CD8-positive, alpha-beta memory T cell (primary cell): ENCODE data around the gene HMGCLL1. TPM values are rescaled to one million over a fixed set of nuclear protein-coding genes. Genes with fewer than 3 reads are reported as not detected.

Experiments
- CTCF ChIA-PET: fragments of 350-600 bp; sonication (Branson Sonifier 250); formaldehyde crosslinking; loops from one replicate; lab custom pipeline; 2021; ENCODE audit warnings: antibody characterized with exemption; lab: Charles Lee
- POLR2A ChIA-PET: fragments of 350-600 bp; sonication (Branson Sonifier 250); formaldehyde crosslinking; loops from one replicate; lab custom pipeline; 2021; ENCODE audit warnings: antibody characterized with exemption; lab: Charles Lee
- DNase-seq, 5 donors: peaks; one replicate each; pipeline versions ENCODE4 v3.0.0 to v3.0.0-alpha.2; 2020 to 2022; ENCODE audit warnings: mixed read lengths in 1 of 5
- H3K27ac ChIP-seq: one replicate; pipeline ENCODE4 v1.7.0; 2013; ENCODE audit warnings: low read depth, mild to moderate bottlenecking, low read length, moderate library complexity
- H3K27me3 ChIP-seq: 2 replicates; pipeline ENCODE4 v1.7.0; 2013; ENCODE audit warnings: low read length, mild to moderate bottlenecking; ENCODE audit not compliant: insufficient read depth, poor library complexity, severe bottlenecking
- H3K36me3 ChIP-seq: 2 replicates; pipeline ENCODE4 v1.7.0; 2013; ENCODE audit warnings: mild to moderate bottlenecking, low read length, moderate library complexity; ENCODE audit not compliant: insufficient read depth
- H3K4me1 ChIP-seq: 2 replicates; pipeline ENCODE4 v1.7.0; 2013; ENCODE audit warnings: mild to moderate bottlenecking, low read length, moderate library complexity; ENCODE audit not compliant: insufficient read depth
- H3K4me3 ChIP-seq: 2 replicates; pipeline ENCODE4 v1.7.0; 2013; ENCODE audit warnings: mild to moderate bottlenecking, low read length
- H3K9me3 ChIP-seq: 2 replicates; pipeline ENCODE4 v1.7.0; 2013; ENCODE audit warnings: mild to moderate bottlenecking, low read length
- H3K27ac Mint-ChIP-seq, 8 donors: one replicate each; pipeline ENCODE4 v1.8.0; 2020 to 2021; ENCODE audit warnings: mixed read lengths in 8 of 8, mild to moderate bottlenecking in 6 of 8, inconsistent platforms in 3 of 8, moderate library complexity in 3 of 8
- H3K27me3 Mint-ChIP-seq, 2 donors: one replicate each; pipeline ENCODE4 v1.8.0; 2020 to 2021; ENCODE audit warnings: mixed read lengths in 2 of 2, mild to moderate bottlenecking in 1 of 2, moderate library complexity in 1 of 2
- H3K36me3 Mint-ChIP-seq, 3 donors: one replicate each; pipeline ENCODE4 v1.8.0; 2020 to 2021; ENCODE audit warnings: mixed read lengths in 3 of 3, inconsistent platforms in 1 of 3, mild to moderate bottlenecking in 1 of 3
- H3K4me1 Mint-ChIP-seq, 3 donors: one replicate each; pipeline ENCODE4 v1.8.0; 2020 to 2021; ENCODE audit warnings: mixed read lengths in 3 of 3, inconsistent platforms in 1 of 3, mild to moderate bottlenecking in 1 of 3
- H3K4me3 Mint-ChIP-seq, 7 donors: one replicate each; pipeline ENCODE4 v1.8.0; 2020 to 2021; ENCODE audit warnings: mixed read lengths in 7 of 7, mild to moderate bottlenecking in 6 of 7, moderate library complexity in 4 of 7, inconsistent platforms in 2 of 7
- H3K9me3 Mint-ChIP-seq, 5 donors: one replicate each; pipeline ENCODE4 v1.8.0; 2020 to 2022; ENCODE audit warnings: mixed read lengths in 5 of 5, mild to moderate bottlenecking in 3 of 5, moderate library complexity in 2 of 5, inconsistent platforms in 1 of 5
- polyA plus RNA-seq: library from polyadenylated mRNA; unstranded; fragments of 300-500 nt; fragmentation: Illumina TruSeq; gene quantifications from one replicate; pipeline ENCODE4 v1.2.3, GENCODE V29; 2021
- total RNA-seq, 2 experiments: library from RNA; stranded (reverse); gene quantifications; one replicate each; pipeline ENCODE4 v1.2.3, GENCODE V29; 2021

HMGCLL1 gene
- total and polyA plus RNA-seq, 3 experiments from 2014 or later, result not detected

DNA sequence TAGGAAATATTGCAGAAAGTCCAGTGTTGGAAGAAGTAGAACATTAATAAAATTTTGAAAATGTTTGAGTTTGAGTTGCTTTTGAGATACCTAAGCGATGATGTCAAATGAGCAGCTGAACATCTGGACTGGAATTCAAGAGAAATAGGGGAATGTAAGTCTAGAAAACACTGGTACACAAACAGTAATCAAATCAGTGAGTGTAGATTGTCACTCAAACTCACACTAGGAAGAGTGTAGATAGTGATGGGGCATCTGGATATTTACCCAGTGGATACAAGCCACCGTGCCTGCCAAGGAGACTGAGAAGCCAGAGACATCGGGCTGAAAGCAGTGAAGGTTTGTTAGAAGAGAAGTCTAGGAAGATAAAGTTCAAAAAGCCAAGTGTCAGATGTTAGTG, 2.2 kb downstream of the HMGCLL1 start:
- H3K9me3 Mint-ChIP-seq, result peaks cover 10 to 47% (median 18%) of the 10 kb centered on the region in 5 donors
- no peaks in the 10 kb centered on the region for H3K27me3 ChIP-seq
- H3K4me1 ChIP-seq, result no peaks in the 10 kb centered on the region
- no peak overlapping the region for H3K4me3 ChIP-seq
- no peak overlapping the region for H3K4me3 Mint-ChIP-seq
- H3K9me3 ChIP-seq, result no peaks in the 10 kb centered on the region
- CTCF ChIA-PET, result no interaction called here
- no peak for DNase-seq
- H3K27ac Mint-ChIP-seq, result no peak overlapping the region
- no peaks in the 10 kb centered on the region for H3K4me1 Mint-ChIP-seq
- no peak overlapping the region for H3K27ac ChIP-seq
- POLR2A ChIA-PET, result no interaction called here
- H3K36me3 Mint-ChIP-seq, result no peaks in the 10 kb centered on the region
- H3K27me3 Mint-ChIP-seq, result no peaks in the 10 kb centered on the region
- H3K36me3 ChIP-seq, result no peaks in the 10 kb centered on the region

DNA sequence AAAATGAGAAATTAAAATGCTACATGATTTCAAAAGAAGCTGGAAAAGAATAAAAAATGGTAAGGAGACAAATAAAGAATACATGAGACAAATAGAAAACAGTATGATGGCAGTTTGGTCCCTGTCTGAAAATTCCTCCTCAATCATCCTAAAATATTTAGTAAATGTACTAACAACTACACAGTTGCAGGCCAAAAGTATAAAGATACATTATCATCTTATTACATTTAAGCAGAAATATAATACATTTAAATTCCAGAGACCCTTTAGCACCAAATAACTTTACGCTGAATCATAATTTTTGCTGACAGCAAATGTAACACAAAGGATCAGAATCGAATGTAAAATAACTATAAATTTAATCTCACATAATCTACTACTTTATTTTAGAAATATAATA, 4.4 kb downstream of the HMGCLL1 start:
- no peak overlapping the region for H3K27ac ChIP-seq
- no peaks in the 10 kb centered on the region for H3K36me3 ChIP-seq
- no peaks in the 10 kb centered on the region for H3K4me1 ChIP-seq
- Mint-ChIP-seq H3K4me3 (no peak overlapping the region), H3K27ac (no peak overlapping the region), H3K4me1 (no peaks in the 10 kb centered on the region), H3K27me3 (no peaks in the 10 kb centered on the region), H3K9me3 (peaks cover 9 to 43% (median 17%) of the 10 kb centered on the region in 5 donors), H3K36me3 (no peaks in the 10 kb centered on the region)
- no peak overlapping the region for H3K4me3 ChIP-seq
- POLR2A ChIA-PET, result no interaction called here
- H3K27me3 ChIP-seq, result no peaks in the 10 kb centered on the region
- CTCF ChIA-PET, result no interaction called here
- no peak for DNase-seq
- no peaks in the 10 kb centered on the region for H3K9me3 ChIP-seq

DNA sequence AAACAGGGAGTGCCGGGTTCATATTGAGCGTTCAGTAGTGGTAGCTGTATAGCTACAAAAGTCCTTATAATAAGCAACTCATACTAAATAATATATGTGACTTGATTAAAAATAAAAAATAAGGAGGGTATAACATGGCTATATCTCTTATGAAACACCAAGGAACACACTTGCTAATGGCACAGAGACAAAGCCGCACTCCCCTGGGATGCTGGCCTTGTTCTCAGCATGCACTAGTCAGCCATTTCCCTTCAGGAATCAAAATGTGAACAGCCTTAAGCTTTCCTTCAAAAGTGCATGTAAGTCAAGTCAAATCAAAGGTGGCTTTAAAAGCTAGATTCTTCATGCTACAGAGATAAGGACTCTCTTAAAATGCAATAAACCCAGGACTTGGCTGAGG, 9.4 kb downstream of the HMGCLL1 start:
- Histone ChIP-seq H3K27me3 (no peaks in the 10 kb centered on the region), H3K4me1 (no peaks in the 10 kb centered on the region), H3K36me3 (no peaks in the 10 kb centered on the region), H3K9me3 (no peaks in the 10 kb centered on the region), H3K4me3 (no peak overlapping the region), H3K27ac (no peak overlapping the region)
- ChIA-PET POLR2A (no interaction called here), CTCF (interaction anchor here (1.5 kb wide), 1 partner anchor 11 kb away, joined by 3 read pairs; no protein-coding TSS in a partner anchor)
- no peaks in the 10 kb centered on the region for H3K36me3 Mint-ChIP-seq
- no peak for DNase-seq
- no peaks in the 10 kb centered on the region for H3K27me3 Mint-ChIP-seq
- H3K4me1 Mint-ChIP-seq, result no peaks in the 10 kb centered on the region
- no peak overlapping the region for H3K27ac Mint-ChIP-seq
- peaks cover 9 to 30% (median 12%) of the 10 kb centered on the region in 5 donors for H3K9me3 Mint-ChIP-seq
- no peak overlapping the region for H3K4me3 Mint-ChIP-seq

DNA sequence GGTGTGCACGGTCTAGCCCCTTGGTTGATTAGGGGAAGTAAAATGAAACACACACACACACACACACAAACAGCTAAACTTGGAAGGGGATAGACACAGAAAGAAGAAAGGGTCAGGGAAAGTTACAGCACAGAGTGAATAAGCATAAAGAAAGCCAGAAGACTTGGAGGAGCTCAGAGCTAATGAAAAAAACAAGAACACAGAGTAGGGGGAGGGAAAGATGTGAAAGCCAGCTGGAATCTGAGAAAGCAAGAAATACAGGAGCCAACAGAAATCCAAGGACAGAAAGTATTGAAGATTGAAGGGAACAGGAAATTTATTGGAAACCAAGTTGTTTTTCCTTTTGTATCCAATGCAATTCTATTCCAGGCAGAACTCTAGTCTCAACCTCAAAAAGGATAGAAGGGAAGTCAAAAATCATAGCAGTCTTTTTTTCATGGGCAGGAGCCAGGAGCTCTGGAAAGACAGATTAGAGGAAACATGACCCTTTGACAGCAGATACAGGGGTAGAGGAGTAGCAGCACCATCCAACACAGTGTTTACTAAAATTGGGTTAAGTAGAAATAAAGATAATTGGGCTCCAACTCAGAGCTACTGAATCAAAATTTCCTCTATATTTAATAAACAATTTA, 10.1 kb downstream of the HMGCLL1 start:
- CTCF ChIA-PET, result interaction anchor here (1.5 kb wide), 1 partner anchor 11 kb away, joined by 3 read pairs; no protein-coding TSS in a partner anchor
- Mint-ChIP-seq H3K27me3 (no peaks in the 10 kb centered on the region), H3K27ac (no peak overlapping the region), H3K4me3 (no peak overlapping the region), H3K9me3 (peaks cover 7 to 23% (median 12%) of the 10 kb centered on the region in 5 donors), H3K36me3 (no peaks in the 10 kb centered on the region), H3K4me1 (no peaks in the 10 kb centered on the region)
- no peaks in the 10 kb centered on the region for H3K36me3 ChIP-seq
- H3K4me1 ChIP-seq, result no peaks in the 10 kb centered on the region
- no peak overlapping the region for H3K4me3 ChIP-seq
- POLR2A ChIA-PET, result no interaction called here
- H3K27me3 ChIP-seq, result no peaks in the 10 kb centered on the region
- H3K27ac ChIP-seq, result no peak overlapping the region
- H3K9me3 ChIP-seq, result no peaks in the 10 kb centered on the region
- no peak for DNase-seq

DNA sequence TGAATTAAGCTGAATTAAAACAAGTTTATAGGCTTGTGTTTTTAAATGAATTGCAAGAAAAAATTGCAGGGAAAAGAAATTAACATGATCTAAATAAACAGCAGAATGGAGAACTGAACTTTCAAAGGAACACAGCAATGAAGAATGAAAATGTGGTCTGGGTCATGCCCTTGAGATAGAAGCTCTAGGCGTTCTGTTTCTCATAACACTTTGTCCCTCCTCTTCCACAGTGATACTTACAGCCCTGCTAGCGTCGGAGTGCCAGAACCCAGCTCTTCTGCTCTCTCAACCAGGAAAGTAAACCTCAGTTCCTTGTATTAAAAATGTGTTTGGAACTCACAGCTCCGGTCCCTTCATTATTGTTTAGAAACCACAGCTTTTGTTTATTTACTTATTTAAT, 11.4 kb downstream of the HMGCLL1 start:
- peaks cover 4 to 16% (median 5%) of the 10 kb centered on the region in 5 donors for H3K9me3 Mint-ChIP-seq
- H3K36me3 ChIP-seq, result no peaks in the 10 kb centered on the region
- H3K4me1 Mint-ChIP-seq, result no peaks in the 10 kb centered on the region
- H3K36me3 Mint-ChIP-seq, result no peaks in the 10 kb centered on the region
- ChIA-PET CTCF (no interaction called here), POLR2A (no interaction called here)
- no peaks in the 10 kb centered on the region for H3K9me3 ChIP-seq
- H3K27ac Mint-ChIP-seq, result no peak overlapping the region
- no peak overlapping the region for H3K4me3 Mint-ChIP-seq
- H3K4me1 ChIP-seq, result no peaks in the 10 kb centered on the region
- no peaks in the 10 kb centered on the region for H3K27me3 ChIP-seq
- no peak overlapping the region for H3K4me3 ChIP-seq
- no peaks in the 10 kb centered on the region for H3K27me3 Mint-ChIP-seq
- H3K27ac ChIP-seq, result no peak overlapping the region
- DNase-seq, result no peak

DNA sequence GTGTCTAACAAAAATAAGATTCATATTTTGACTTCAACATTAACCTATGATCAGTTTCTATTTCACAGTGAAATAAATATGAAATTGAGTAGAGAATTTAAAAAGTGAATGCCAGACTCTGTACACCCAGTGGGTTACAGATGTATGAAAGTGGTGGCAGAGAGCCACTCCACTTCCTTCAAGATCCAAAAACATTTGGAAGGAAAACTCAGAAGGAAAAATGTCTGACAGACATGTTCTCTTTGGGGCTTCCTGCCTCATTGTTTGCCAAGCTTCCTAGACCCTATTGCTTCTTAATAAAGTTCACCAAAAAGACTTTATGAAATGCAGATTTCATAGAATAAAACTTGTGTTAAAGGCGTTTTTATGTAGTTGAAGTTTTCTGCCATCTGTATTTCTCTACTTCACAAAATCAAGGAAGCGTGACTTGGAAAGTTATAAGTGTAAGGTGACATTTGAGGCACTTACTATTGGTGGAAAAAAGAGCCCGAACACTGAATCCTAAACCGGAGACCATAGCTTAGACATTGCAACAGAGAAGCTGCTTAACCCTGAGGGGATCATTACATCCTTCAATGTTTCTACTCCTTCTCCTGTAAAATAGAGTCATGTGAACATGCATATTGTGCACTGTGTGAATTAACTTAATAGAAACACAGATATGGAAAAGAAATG, 12.8 kb downstream of the HMGCLL1 start:
- ChIA-PET POLR2A (no interaction called here), CTCF (no interaction called here)
- Mint-ChIP-seq H3K4me1 (no peaks in the 10 kb centered on the region), H3K27me3 (no peaks in the 10 kb centered on the region), H3K9me3 (peaks cover 4 to 19% (median 5%) of the 10 kb centered on the region in 5 donors), H3K27ac (no peak overlapping the region), H3K4me3 (no peak overlapping the region), H3K36me3 (no peaks in the 10 kb centered on the region)
- no peaks in the 10 kb centered on the region for H3K4me1 ChIP-seq
- H3K4me3 ChIP-seq, result no peak overlapping the region
- no peaks in the 10 kb centered on the region for H3K9me3 ChIP-seq
- no peak for DNase-seq
- H3K27me3 ChIP-seq, result no peaks in the 10 kb centered on the region
- no peaks in the 10 kb centered on the region for H3K36me3 ChIP-seq
- no peak overlapping the region for H3K27ac ChIP-seq

DNA sequence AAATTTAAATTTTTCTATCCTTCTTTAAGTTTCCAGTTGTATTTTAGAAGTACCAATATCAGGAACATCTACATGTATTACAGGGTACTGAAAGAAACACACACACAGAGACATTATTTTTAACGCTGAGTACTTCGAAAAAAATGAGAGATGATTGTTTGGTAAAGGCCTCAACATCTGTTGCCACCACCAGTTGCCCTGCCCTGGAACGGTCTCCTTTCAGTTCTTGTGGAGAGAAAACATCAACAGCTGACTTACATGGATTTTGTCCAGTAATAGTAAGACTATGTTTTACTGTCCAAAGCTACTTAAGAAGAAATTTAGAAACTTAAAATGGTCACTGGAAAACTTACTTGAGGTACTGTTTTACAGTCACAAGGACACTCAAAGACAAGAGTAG, 16.7 kb downstream of the HMGCLL1 start:
- ChIA-PET CTCF (no interaction called here), POLR2A (no interaction called here)
- DNase-seq, result no peak
- H3K9me3 ChIP-seq, result no peaks in the 10 kb centered on the region
- Mint-ChIP-seq H3K27ac (no peak overlapping the region), H3K4me1 (no peaks in the 10 kb centered on the region), H3K9me3 (peaks cover 2 to 24% (median 6%) of the 10 kb centered on the region in 5 donors), H3K36me3 (no peaks in the 10 kb centered on the region), H3K4me3 (no peak overlapping the region), H3K27me3 (no peaks in the 10 kb centered on the region)
- H3K4me3 ChIP-seq, result no peak overlapping the region
- H3K4me1 ChIP-seq, result no peaks in the 10 kb centered on the region
- no peaks in the 10 kb centered on the region for H3K36me3 ChIP-seq
- H3K27ac ChIP-seq, result no peak overlapping the region
- no peaks in the 10 kb centered on the region for H3K27me3 ChIP-seq

DNA sequence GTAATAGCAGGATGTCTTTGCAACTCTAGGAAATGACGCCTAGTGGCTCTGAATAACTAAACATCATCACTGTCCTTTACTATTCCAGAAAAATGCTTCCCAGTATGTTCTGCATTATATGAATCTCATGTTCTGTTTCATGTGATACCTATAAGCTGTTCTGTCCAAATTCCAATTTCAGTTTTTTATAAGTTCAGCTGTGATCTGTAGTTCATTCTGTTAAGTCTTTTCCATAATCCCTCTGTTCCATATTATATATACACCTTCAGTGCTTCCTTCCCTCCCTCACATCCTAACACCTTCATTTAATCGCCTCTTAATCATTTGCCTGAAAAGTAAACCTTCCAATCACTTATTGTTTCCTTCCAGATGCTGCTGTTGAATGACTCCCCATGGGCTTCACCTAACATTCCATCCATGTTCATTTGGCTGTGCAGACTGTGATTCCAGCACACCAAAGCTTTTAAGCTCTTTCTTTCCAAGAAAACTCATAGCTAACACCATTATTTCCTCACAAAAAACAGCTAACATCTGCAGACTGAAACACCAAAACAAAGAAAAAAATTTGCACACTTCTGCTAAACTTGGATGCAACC, 18.6 kb downstream of the HMGCLL1 start:
- no peak overlapping the region for H3K27ac ChIP-seq
- no peaks in the 10 kb centered on the region for H3K27me3 ChIP-seq
- Mint-ChIP-seq H3K27me3 (no peaks in the 10 kb centered on the region), H3K4me1 (no peaks in the 10 kb centered on the region), H3K27ac (no peak overlapping the region), H3K4me3 (no peak overlapping the region), H3K36me3 (no peaks in the 10 kb centered on the region), H3K9me3 (peaks cover 2 to 17% (median 6%) of the 10 kb centered on the region in 5 donors)
- ChIA-PET CTCF (no interaction called here), POLR2A (no interaction called here)
- no peaks in the 10 kb centered on the region for H3K4me1 ChIP-seq
- no peaks in the 10 kb centered on the region for H3K9me3 ChIP-seq
- no peak overlapping the region for H3K4me3 ChIP-seq
- DNase-seq, result no peak
- H3K36me3 ChIP-seq, result no peaks in the 10 kb centered on the region
